ENCODE data around the gene CD81. TPM values are rescaled to one million over a fixed set of nuclear protein-coding genes. Genes with fewer than 3 reads are reported as not detected.
"Not testable (repeated sequence)": the region's sequence is repeated elsewhere in the genome, so short reads cannot be mapped to it uniquely, and the experiment has no call there.

CD81 gene
- polyA plus RNA-seq, 1 experiment, result 260 TPM

GRCh38 chr11:2330696-2331095, 46.4 kb upstream of the CD81 start:
- POLR2A ChIA-PET, result no interaction called here
- no peak for DNase-seq (ENCODE audit: low read depth, low spot score)
- H3K4me3 ChIP-seq (ENCODE audit: low read depth, low read length), result no peak overlapping the region
- H3K27ac ChIP-seq (ENCODE audit: low read depth, low read length), result no peak overlapping the region
- no peak for TF ChIP-seq CTCF (IDR thresholded peaks at IDR 0.05; ENCODE audit: low read depth, low read length)
- peaks cover 15% of the 10 kb centered on the region for H3K9me3 ChIP-seq (ENCODE audit: control insufficient read depth, insufficient read depth, low read length)
- H3K27me3 ChIP-seq (ENCODE audit: control insufficient read depth, insufficient read depth, low read length), result no peaks in the 10 kb centered on the region
- CTCF ChIA-PET, result no interaction called here

GRCh38 chr11:2331404-2331803, 45.7 kb upstream of the CD81 start:
- Histone ChIP-seq H3K27ac (ENCODE audit: low read depth, low read length) (no peak overlapping the region), H3K4me3 (ENCODE audit: low read depth, low read length) (no peak overlapping the region), H3K27me3 (ENCODE audit: control insufficient read depth, insufficient read depth, low read length) (peaks cover 4% of the 10 kb centered on the region), H3K9me3 (ENCODE audit: control insufficient read depth, insufficient read depth, low read length) (peaks cover 15% of the 10 kb centered on the region)
- POLR2A ChIA-PET, result no interaction called here
- CTCF ChIA-PET, result no interaction called here
- no peak for DNase-seq (ENCODE audit: low read depth, low spot score)
- no peak for TF ChIP-seq CTCF (IDR thresholded peaks at IDR 0.05; ENCODE audit: low read depth, low read length)

- H3K4me3 ChIP-seq (ENCODE audit: low read depth, low read length); CTCF ChIA-PET; POLR2A ChIA-PET: not testable (repeated sequence)
These were observed 44.5 kb upstream of the CD81 start for GRCh38 chr11:2332569-2332968.

GRCh38 chr11:2333486-2334205, 43.5 kb upstream of the CD81 start:
- H3K4me3 ChIP-seq (ENCODE audit: low read depth, low read length); H3K27ac ChIP-seq (ENCODE audit: low read depth, low read length); POLR2A ChIA-PET; CTCF ChIA-PET; DNase-seq (ENCODE audit: low read depth, low spot score): not testable (repeated sequence)
- peaks cover 17% of the 10 kb centered on the region for H3K27me3 ChIP-seq (ENCODE audit: control insufficient read depth, insufficient read depth, low read length)
- peaks cover 15% of the 10 kb centered on the region for H3K9me3 ChIP-seq (ENCODE audit: control insufficient read depth, insufficient read depth, low read length)

More at GRCh38 chr11:2332569-2332968, 44.5 kb upstream of the CD81 start:
- Histone ChIP-seq H3K27me3 (ENCODE audit: control insufficient read depth, insufficient read depth, low read length) (peaks cover 11% of the 10 kb centered on the region), H3K9me3 (ENCODE audit: control insufficient read depth, insufficient read depth, low read length) (peaks cover 15% of the 10 kb centered on the region)
- DNase-seq (ENCODE audit: low read depth, low spot score); H3K27ac ChIP-seq (ENCODE audit: low read depth, low read length): not testable (repeated sequence)

GRCh38 chr11:2335286-2335685, 41.8 kb upstream of the CD81 start:
- peaks cover 19% of the 10 kb centered on the region for H3K27me3 ChIP-seq (ENCODE audit: control insufficient read depth, insufficient read depth, low read length)
- CTCF ChIA-PET; H3K4me3 ChIP-seq (ENCODE audit: low read depth, low read length); POLR2A ChIA-PET; H3K27ac ChIP-seq (ENCODE audit: low read depth, low read length); DNase-seq (ENCODE audit: low read depth, low spot score): not testable (repeated sequence)
- H3K9me3 ChIP-seq (ENCODE audit: control insufficient read depth, insufficient read depth, low read length), result peaks cover 15% of the 10 kb centered on the region

GRCh38 chr11:2338760-2339159, 38.4 kb upstream of the CD81 start:
- H3K9me3 ChIP-seq (ENCODE audit: control insufficient read depth, insufficient read depth, low read length); POLR2A ChIA-PET; H3K4me3 ChIP-seq (ENCODE audit: low read depth, low read length); H3K27ac ChIP-seq (ENCODE audit: low read depth, low read length); CTCF ChIA-PET; DNase-seq (ENCODE audit: low read depth, low spot score): not testable (repeated sequence)
- peaks cover 27% of the 10 kb centered on the region for H3K27me3 ChIP-seq (ENCODE audit: control insufficient read depth, insufficient read depth, low read length)

GRCh38 chr11:2342557-2342956, 34.6 kb upstream of the CD81 start:
- CTCF ChIA-PET, result no interaction called here
- POLR2A ChIA-PET, result no interaction called here
- TF ChIP-seq CTCF (IDR thresholded peaks at IDR 0.05; ENCODE audit: low read depth, low read length), result no peak

More at GRCh38 chr11:2342557-2342956, 34.6 kb upstream of the CD81 start:
- Histone ChIP-seq H3K9me3 (ENCODE audit: control insufficient read depth, insufficient read depth, low read length) (no peaks in the 10 kb centered on the region; the same call in 1 of the 2 replicates), H3K27me3 (ENCODE audit: control insufficient read depth, insufficient read depth, low read length) (peaks cover 21% of the 10 kb centered on the region), H3K4me3 (ENCODE audit: low read depth, low read length) (no peak overlapping the region), H3K27ac (ENCODE audit: low read depth, low read length) (no peak overlapping the region)
- DNase-seq (ENCODE audit: low read depth, low spot score), result no peak
